Activated T-helper 17 cell treated with anti-CD3 and anti-CD28 coated beads, Interleukin-2, amount 50 U/mL, for 72 hours (primary cell): ENCODE data around the gene INPP5A. TPM values are rescaled to one million over a fixed set of nuclear protein-coding genes. Genes with fewer than 3 reads are reported as not detected.
"Not testable (repeated sequence)": the region's sequence is repeated elsewhere in the genome, so short reads cannot be mapped to it uniquely, and the experiment has no call there.

ENCODE experiments used
- ATAC-seq: fragments of 150-1000 bp; cut with Tn5 transposase; replicated peaks from 2 replicates; pipeline ENCODE4 v1.10.0; 2021; ENCODE audit warnings: mild to moderate bottlenecking, moderate library complexity
- H3K27ac Mint-ChIP-seq: one replicate; pipeline ENCODE4 v1.8.0; 2022; ENCODE audit warnings: mixed read lengths
- H3K27me3 Mint-ChIP-seq: one replicate; pipeline ENCODE4 v1.8.0; 2022; ENCODE audit warnings: mixed read lengths
- H3K36me3 Mint-ChIP-seq: one replicate; pipeline ENCODE4 v1.8.0; 2022; ENCODE audit warnings: low read depth, mild to moderate bottlenecking, mixed read lengths
- H3K4me1 Mint-ChIP-seq: one replicate; pipeline ENCODE4 v1.8.0; 2022; ENCODE audit warnings: mixed read lengths
- H3K4me3 Mint-ChIP-seq: one replicate; pipeline ENCODE4 v1.8.0; 2022; ENCODE audit warnings: mild to moderate bottlenecking, mixed read lengths
- H3K9me3 Mint-ChIP-seq: one replicate; pipeline ENCODE4 v1.8.0; 2022; ENCODE audit warnings: mixed read lengths
- total RNA-seq, 2 donors: library from RNA; stranded (reverse); gene quantifications; one replicate each; pipeline ENCODE4 v1.2.3, GENCODE V29; 2022

The INPP5A gene
- total RNA-seq, 2 donors from 2014 or later: 4.3 to 5.6 TPM

DNA sequence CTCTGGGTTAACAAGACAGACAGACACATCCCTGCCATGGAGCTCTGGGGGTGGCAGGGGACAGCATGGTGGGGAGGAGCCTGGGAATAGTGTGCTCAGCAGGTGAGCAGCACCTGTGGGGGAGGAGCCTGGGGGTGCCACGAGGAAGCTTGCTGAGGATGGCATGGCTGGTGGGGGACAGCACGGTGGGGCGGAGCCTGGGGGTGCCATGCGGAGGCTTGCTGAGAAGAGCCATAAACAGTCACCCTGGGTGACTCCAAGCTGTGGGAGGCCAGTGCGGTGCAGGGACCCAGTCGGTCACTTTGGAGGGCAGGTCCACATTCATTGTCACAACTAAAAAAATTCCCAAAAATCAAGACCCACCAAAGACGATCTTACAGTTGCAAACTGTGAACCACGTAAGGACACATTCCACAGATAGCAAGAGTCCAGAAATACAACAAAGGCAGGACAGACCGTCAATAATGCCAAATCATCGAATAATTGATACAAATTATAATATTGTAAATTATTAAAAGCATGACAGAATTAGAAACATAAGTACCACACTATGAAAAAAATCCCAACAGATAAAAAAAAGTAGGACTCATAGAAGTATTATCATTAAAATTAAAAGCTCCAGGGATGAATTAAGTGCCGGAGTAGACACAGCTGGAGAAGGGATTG lies 223.9 kb downstream of the INPP5A start:
- peaks cover 16% of the 10 kb centered on the region for H3K4me1 Mint-ChIP-seq
- H3K36me3 Mint-ChIP-seq: no peaks in the 10 kb centered on the region
- no peaks in the 10 kb centered on the region for H3K9me3 Mint-ChIP-seq
- no peaks in the 10 kb centered on the region for H3K27me3 Mint-ChIP-seq
- H3K4me3 Mint-ChIP-seq: no peak overlapping the region
- H3K27ac Mint-ChIP-seq: peak overlapping the region; percentile 15
- no peak for ATAC-seq

DNA sequence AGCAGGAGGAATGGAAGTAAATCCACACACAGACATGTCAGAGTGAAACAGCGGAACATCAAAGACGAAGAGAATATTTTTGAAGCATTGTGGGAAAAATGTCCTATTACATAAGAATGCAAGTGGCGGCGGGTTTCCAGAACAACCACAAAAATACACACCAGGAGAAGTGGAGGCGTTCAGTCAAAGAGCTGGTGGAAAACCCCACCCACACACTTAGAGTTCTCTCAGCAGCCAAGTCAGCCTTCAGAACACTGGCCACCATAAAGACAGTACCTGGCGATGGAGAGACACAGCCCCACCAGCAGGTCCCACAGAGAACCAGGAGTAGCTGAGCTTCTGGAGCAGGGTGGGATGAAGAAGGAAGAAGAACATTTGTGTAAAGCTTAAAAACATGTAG lies 224.7 kb downstream of the INPP5A start:
- ATAC-seq: peak; percentile 91

DNA sequence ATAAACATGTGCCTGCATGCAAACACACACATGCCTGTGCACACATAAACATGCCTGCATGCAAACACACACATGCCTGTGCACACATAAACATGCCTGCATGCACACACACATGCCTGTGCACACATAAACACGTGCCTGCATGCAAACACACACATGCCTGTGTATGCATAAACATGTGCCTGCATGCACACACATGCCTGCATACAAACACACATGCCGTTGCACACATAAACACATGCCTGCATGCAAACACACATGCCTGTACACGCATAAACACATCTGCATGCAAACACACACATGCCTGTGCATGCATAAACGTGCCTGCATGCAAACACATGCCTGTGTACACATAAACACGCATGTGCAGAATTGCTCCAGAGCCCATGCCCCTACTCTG lies 226.0 kb downstream of the INPP5A start:
- no peaks in the 10 kb centered on the region for H3K9me3 Mint-ChIP-seq
- H3K4me3 Mint-ChIP-seq: no peak overlapping the region
- H3K27ac Mint-ChIP-seq: no peak overlapping the region
- no peaks in the 10 kb centered on the region for H3K36me3 Mint-ChIP-seq
- H3K27me3 Mint-ChIP-seq: no peaks in the 10 kb centered on the region
- peaks cover 17% of the 10 kb centered on the region for H3K4me1 Mint-ChIP-seq
- ATAC-seq: no peak

More for the DNA sequence above, 224.7 kb downstream of the INPP5A start:
- Mint-ChIP-seq H3K27me3 (no peaks in the 10 kb centered on the region), H3K4me1 (peaks cover 17% of the 10 kb centered on the region), H3K4me3 (no peak overlapping the region), H3K9me3 (no peaks in the 10 kb centered on the region), H3K36me3 (no peaks in the 10 kb centered on the region), H3K27ac (peak overlapping the region; percentile 15)

DNA sequence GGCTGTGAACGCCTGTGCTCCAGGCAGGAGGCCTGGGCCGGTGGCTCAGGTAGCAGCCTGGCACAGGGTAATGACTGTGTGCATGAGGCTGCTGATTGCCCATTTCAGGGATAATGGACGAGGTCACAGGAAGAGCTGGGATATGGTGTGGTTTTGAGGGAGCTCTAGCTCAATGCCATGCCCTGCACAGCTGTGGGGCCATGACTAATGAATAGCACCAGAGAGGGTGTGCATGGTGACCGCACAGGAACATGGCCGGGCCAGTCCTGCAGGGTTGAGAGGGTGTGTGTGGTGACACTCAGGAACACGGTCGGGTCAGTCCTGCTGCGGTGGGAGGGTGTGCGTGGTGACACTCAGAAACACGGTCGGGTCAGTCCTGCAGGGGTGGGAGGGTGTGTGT lies 226.5 kb downstream of the INPP5A start:
- ATAC-seq: no peak
- Mint-ChIP-seq H3K36me3 (no peaks in the 10 kb centered on the region), H3K27me3 (no peaks in the 10 kb centered on the region), H3K27ac (no peak overlapping the region), H3K4me3 (no peak overlapping the region), H3K9me3 (no peaks in the 10 kb centered on the region), H3K4me1 (peaks cover 17% of the 10 kb centered on the region)

DNA sequence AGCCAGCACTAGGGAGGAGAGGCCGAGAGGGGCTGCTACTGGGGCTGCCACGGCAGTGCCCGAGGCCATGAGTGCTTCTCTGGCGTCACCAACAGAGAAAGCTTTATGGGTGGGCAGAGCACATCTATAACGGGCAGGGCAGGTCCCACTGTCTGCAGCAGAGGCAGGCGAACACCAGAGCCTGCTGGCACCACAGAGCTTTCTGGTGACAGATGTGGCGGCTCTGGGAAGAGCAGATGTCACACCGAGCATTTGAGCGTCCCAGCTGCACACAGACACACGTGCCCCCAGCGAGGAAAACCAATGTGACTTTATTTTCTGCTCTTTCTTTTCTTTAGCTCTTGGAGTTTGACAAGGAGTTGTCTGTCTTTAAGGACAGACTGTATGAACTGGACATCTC lies 227.8 kb downstream of the INPP5A start:
- no peak for ATAC-seq
- Mint-ChIP-seq H3K9me3 (no peaks in the 10 kb centered on the region), H3K27ac (no peak overlapping the region), H3K36me3 (no peaks in the 10 kb centered on the region), H3K27me3 (no peaks in the 10 kb centered on the region), H3K4me1 (peaks cover 17% of the 10 kb centered on the region), H3K4me3 (no peak overlapping the region)

DNA sequence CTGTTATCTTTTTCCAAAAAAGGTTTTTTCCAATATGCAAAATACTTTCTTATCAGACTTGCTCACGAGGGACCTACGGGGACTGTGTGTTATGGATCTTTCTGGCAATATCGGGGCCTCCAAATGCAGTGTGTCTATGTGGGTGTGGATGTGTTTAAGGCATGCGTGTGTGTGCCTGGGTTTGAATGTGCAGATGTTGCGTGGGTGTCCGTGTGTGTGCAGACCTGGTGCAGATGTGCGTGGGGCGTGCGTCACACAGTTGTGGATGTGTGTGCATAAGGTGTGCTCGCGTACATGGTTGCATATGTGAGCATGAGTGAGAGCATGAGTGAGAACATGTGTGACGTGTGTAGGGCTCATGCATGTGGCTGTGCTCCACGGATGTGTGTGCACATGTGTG lies 228.7 kb downstream of the INPP5A start:
- ATAC-seq: no peak
- H3K27ac Mint-ChIP-seq: no peak overlapping the region

DNA sequence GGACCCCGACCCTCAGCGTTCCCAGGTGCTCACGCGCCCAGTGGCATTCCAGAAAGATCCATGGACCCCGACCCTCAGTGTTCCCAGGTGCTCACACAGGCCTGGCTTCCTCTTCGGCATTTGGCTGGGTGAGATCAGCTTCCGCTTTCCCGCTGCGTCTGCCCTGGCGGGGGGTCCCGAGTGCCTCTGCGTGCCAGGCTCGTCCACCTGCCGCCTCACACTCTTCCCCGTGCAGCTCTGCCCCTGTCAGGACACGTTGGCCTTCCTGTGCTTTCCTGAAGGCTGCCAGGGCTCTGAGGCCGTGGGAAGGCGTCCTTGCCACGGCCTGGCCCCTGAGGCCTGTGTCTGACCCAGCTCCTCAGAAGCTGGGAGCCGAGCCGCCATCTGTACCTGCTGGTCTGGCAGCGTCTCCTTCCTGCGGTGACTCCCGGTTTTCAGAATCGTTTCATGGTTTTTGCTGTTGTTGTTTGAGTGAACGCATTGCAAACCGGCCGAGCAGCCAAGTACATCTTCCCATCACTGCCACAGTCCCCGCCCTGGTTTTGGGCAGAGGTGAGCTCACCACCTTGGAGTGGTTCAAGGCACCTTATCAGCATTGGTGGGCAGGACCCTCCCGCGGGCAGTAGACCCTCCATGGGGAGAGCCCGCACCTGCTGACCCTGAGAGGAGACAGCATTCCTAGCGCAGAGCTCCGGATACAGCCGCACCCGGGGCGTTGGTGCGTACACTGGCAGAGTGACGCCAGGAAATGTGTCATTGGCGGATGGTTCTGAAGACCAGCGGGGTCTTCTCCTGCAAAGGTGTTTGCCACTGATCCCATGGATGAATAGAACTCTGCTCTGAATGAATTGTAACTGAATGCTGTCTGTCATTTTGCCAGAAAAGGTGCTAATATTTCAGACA lies 231.0 kb downstream of the INPP5A start:
- Mint-ChIP-seq H3K4me1 (peaks cover 8% of the 10 kb centered on the region), H3K27ac (no peak overlapping the region), H3K9me3 (no peaks in the 10 kb centered on the region), H3K36me3 (no peaks in the 10 kb centered on the region), H3K4me3 (no peak overlapping the region), H3K27me3 (no peaks in the 10 kb centered on the region)
- no peak for ATAC-seq

More for the DNA sequence above, 228.7 kb downstream of the INPP5A start:
- no peak overlapping the region for H3K4me3 Mint-ChIP-seq
- no peaks in the 10 kb centered on the region for H3K36me3 Mint-ChIP-seq
- H3K27me3 Mint-ChIP-seq: no peaks in the 10 kb centered on the region
- no peaks in the 10 kb centered on the region for H3K9me3 Mint-ChIP-seq
- peaks cover 17% of the 10 kb centered on the region for H3K4me1 Mint-ChIP-seq

DNA sequence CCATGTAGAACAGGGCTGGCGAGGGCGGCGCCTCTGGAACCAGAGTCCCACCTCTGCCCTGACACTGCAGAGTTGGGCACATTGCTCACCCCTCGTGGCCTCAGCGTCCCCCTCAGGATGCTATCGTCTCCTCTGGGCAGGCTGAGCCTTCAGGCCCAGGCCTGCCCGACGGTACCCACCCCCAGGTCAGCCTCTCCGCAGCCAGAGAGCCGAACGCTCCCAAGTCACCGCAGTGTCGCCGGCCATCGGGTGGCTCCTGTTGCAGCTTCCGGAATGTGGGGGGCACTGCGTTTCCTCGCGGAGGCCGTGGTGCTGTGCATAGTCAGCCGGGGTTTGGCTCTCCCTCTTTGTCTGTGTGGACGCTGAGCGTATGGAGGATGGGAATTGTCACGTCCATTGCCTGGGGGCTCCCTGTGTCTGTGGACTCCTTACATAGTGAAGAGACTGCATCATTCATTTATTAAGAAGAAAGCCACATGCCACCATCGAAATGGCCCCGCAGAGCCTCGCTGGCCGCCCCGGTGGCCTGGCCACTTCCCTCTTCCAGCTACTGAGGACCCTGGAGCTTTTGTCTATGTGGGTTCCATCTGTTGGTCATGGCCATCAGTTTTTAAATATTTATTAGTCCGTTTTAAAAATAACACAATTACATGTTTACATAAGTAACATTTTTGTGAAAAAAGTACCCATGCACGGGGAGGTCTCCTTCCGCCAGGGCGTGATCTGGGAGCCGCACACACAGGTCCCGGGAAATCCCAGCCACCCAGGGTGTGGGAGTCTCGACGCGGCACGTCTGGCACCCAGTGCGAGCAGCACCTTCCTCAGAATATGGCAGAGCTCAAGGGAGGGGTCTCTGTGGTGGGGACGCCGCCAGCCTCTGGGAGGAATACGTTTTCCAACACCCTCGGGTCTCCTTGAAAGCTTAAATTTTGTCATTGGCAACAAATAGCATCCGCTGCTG lies 232.8 kb downstream of the INPP5A start:
- H3K9me3 Mint-ChIP-seq: no peaks in the 10 kb centered on the region
- H3K27me3 Mint-ChIP-seq: no peaks in the 10 kb centered on the region
- H3K27ac Mint-ChIP-seq: no peak overlapping the region
- H3K36me3 Mint-ChIP-seq: no peaks in the 10 kb centered on the region
- no peak for ATAC-seq
- H3K4me3 Mint-ChIP-seq: no peak overlapping the region
- peaks cover 4% of the 10 kb centered on the region for H3K4me1 Mint-ChIP-seq

DNA sequence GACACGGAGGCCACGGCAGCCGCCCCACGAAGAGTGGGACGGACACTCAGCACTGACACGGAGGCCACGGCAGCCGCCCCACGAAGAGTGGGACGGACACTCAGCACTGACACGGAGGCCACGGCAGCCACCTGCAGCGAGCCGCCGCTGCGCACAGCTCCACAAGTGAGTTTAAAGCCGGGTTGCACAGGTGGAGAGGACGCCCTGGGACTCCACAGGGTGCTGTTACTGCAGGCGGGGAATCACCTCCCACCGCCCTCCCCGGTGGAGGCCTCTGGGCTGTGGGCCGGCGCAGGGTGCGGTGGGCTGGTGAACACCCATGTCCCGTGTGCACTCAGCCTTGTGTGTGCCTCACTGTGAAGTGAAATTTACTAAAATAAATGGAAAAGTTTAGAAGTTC lies 235.2 kb downstream of the INPP5A start:
- ATAC-seq, H3K9me3 Mint-ChIP-seq: not testable (repeated sequence)

DNA sequence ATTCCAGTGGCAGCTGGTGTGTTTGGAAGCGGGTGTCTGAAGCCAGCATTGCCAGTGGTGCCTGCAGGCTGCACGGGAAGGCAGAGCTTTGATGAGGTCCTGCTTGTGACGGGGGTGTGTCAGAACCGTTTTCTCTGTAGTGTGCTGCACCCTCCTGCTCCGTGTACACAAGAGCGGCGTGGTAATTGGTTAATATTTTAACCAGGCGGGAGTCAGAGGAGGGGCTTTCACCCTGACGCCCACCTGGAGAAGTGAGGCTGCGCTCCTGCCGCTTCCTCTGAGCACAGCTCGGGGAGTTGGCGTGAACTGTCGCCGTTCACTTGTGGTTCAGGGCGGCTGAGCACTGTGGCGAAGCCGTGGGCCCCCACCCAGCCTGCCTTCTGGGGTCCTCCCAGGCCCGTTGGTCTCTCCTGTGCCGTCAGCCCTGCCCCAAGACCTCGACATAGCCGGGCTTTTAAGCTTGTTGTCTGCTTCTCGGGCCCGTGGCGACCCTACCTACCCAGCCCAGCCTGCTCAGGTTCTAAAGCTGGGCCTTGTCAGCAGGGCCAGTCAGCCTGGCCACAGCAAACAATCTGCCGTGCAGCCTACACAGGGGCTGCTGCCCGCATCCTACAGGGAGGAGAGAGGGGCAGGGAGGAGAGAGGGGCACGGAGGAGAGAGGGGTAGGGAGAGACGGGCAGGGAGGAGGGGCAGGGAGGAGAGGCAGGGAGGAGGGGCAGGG lies 236.8 kb downstream of the INPP5A start:
- H3K36me3 Mint-ChIP-seq: peaks cover 6% of the 10 kb centered on the region
- no peak for ATAC-seq
- H3K27me3 Mint-ChIP-seq: no peaks in the 10 kb centered on the region
- no peak overlapping the region for H3K4me3 Mint-ChIP-seq
- no peak overlapping the region for H3K27ac Mint-ChIP-seq
- H3K4me1 Mint-ChIP-seq: no peaks in the 10 kb centered on the region
- no peaks in the 10 kb centered on the region for H3K9me3 Mint-ChIP-seq

More for the DNA sequence above, 235.2 kb downstream of the INPP5A start:
- H3K4me1 Mint-ChIP-seq, H3K36me3 Mint-ChIP-seq, H3K27ac Mint-ChIP-seq, H3K4me3 Mint-ChIP-seq, H3K27me3 Mint-ChIP-seq: not testable (repeated sequence)

DNA sequence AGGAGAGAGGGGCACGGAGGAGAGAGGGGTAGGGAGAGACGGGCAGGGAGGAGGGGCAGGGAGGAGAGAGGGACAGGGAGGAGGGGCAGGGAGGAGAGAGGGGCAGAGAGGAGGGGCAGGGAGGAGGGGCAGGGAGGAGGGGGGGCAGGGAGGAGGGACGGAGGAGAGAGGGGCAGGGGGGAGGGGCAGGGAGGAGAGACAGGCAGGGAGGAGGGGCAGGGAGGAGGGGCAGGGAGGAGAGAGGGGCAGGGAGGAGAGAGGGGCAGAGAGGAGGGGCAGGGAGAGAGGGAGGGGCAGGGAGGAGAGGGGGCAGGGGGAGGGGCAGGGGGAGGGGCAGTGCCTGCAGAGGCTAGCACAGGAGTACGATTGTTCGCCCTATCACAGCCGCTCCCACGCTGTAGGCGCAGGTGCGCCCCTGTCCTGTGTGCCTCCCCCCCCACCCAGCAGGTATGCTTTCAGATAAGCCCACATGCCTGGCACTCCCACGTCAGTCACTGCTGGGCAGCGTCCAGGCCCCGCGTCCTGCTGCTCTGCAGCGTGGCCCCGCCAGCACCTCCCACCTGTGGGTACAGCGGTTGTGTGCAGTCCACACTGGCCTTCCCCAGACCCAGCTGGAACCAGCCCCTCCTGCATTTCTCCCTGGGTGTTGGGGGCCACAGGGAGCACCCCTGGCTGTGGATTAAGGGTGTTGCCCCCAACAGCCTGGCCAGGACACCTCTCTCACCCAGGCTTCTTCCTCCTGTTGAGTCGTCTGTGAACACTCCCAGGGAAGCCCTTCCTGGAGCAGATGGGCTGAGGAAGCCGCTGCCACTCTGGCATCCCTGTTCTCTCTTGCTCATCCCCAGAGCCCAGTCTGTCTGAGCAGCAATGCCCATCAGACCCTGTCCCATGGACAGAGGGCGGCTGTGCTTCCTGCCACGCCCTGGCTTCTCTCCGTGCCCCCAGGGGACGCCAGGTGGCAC lies 237.6 kb downstream of the INPP5A start:
- H3K4me1 Mint-ChIP-seq: no peaks in the 10 kb centered on the region
- H3K4me3 Mint-ChIP-seq: no peak overlapping the region
- ATAC-seq: no peak
- H3K27ac Mint-ChIP-seq: no peak overlapping the region
- H3K36me3 Mint-ChIP-seq: peaks cover 14% of the 10 kb centered on the region
- no peaks in the 10 kb centered on the region for H3K27me3 Mint-ChIP-seq
- H3K9me3 Mint-ChIP-seq: no peaks in the 10 kb centered on the region

DNA sequence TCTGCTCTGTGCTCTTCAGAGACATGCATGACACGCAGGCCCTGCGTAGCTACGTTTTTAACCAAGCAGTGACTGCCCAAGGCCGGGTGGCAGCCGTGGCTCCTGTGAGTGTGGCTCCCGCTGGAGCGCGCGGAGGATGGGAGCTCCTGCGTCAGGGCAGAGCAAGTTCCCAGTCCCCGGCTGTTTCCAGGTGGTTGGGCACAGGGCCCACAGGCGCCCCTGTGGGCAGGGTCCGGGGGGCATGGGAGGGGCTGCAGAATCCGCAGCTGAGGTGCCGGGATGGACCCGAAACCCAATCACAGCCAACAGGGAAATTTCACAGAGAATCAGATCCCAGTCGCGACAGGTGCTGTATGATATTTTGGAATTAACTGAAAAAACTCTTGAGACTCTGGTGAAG lies 238.6 kb downstream of the INPP5A start:
- Mint-ChIP-seq H3K27ac (no peak overlapping the region), H3K4me1 (no peaks in the 10 kb centered on the region), H3K4me3 (no peak overlapping the region), H3K36me3 (peaks cover 22% of the 10 kb centered on the region), H3K9me3 (no peaks in the 10 kb centered on the region), H3K27me3 (no peaks in the 10 kb centered on the region)
- no peak for ATAC-seq

DNA sequence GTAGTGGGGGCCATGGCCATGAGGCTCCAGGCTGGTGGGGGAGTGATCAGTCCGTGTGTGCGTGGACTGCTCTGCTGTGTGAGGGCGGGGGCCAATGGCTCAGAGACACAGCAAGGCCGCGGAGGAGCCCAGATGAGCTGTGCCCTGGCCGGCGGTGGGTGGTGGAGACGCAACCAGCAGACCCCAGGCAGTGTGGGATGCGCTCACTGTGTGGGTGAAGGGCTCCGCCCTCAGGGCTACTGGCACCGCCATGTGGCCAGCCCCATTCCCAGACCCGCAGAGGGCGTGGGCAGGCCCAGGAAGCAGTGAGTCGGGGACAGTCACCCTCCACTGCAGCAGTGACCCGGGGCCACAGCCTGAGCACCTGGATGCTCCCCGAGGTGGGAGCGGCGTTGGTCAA lies 239.2 kb downstream of the INPP5A start:
- Mint-ChIP-seq H3K27ac (no peak overlapping the region), H3K9me3 (no peaks in the 10 kb centered on the region), H3K36me3 (peaks cover 28% of the 10 kb centered on the region), H3K27me3 (no peaks in the 10 kb centered on the region), H3K4me3 (no peak overlapping the region), H3K4me1 (no peaks in the 10 kb centered on the region)
- ATAC-seq: no peak
